AG20443 (cell line): Measurements from ENCODE around the gene MRPS14.
A peak's percentile ranks its signal among the peaks of the same experiment; 100 is the strongest.

Experiments
- DNase-seq: peaks from one replicate; pipeline ENCODE4 v3.0.0; 2012; ENCODE audit warnings: low spot score, mixed read lengths

Gene MRPS14

DNA sequence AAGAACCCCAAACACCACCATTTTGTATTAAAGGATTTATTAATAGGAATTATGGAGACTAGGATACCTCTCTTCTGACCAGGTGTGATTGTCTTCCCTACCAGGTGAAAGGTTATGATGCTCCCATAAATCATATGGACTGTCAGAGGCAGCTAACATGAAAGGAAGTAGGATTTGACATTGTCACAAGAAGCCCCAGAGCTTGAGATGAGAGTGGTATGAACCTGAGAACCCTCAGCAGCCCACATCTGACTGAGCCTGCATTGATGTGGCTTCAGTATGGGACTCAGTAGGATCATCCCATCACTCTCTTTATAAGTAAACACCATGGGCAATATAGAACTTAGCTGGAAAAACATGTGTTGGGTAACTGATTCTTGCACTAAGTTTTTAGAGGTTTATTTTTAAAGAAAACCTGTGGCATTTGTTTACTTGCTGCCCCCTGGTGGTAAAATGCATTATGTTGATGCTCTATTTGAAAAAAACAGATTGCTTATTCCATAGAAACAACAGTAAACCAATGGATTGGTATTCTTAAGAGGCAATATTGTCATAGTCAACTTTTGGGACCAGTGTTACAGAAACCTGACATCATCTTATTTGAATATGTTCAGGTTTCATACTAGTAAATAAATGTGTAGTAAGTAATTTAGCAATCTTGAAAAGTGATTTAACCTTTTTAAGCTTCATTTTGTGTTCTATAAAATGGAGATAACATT lies 40.1 kb downstream of the MRPS14 start:
- DNase-seq, result no peak

- peak; percentile 77 for DNase-seq
Observed at GRCh38 chr1:174976436-174977108, 46.7 kb downstream of the MRPS14 start.

- no peak for DNase-seq
Observed at GRCh38 chr1:174975764-174976163, 47.5 kb downstream of the MRPS14 start.

- no peak for DNase-seq
Observed at GRCh38 chr1:174974711-174975119, 48.5 kb downstream of the MRPS14 start.

DNA sequence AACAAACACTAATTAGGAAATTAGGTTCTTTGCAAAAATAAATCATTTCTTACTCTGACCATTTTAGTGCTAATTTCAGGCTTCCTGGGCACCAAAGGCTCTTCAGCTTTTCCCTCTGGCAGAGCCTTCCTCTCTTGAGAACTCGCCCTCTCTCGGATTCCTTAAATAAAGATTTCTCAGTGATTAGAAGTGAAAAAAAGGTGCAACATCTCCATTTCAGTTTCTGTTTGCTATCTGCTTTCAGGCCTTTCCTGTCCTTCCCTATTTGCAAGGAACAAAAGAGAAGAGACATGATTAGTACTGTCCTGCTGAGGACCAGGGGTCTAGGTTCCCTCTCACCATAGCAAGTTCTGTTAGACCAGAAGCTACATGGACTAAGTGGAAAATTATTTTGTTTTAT lies 51.3 kb downstream of the MRPS14 start:
- DNase-seq, result no peak

DNA sequence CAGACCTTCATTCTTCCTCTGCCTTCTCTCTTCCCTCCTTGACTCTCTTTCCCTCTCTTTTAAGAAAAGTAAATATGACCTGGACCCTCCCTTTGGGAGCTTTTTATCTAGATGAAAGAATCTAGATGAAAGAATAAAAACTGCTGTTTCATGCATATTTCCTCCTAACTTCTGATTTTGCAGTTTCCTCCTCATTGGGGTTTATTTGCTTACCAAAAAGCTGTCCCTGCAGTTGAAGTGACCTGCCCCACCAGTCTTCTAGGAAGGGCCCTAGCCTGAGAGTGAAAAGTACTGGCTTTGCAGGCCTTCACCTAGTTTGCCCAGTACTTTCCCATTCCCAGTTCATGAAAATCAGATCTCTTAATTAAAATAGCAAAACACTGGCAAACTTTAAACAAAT lies 51.8 kb downstream of the MRPS14 start:
- DNase-seq, result no peak

GRCh38 chr1:174969977-174970376 lies 53.2 kb downstream of the MRPS14 start:
- DNase-seq, result no peak

DNA sequence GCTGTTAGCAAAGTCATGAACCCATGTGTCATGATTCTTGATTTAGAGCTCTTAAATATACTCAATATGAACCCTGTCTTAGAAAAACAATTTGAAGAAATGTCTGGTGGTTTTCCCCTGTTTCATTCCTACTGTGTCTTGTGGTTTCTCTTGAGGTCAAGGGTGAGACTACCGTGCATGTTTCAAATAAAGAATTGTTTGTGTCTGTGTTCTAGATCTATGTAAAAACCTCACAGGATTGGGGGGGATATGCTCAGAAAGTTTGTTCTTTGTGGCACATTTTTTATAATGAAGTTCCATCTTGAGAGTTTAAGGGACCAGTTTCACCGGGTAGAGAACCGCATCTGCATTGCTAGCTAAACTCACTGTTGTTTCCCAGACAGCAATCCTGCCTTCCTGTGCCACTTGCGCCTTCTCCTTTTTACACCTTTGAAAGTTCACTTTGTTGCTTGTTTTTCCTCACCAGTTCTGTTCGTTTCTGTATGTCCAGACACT lies 54.4 kb downstream of the MRPS14 start:
- no peak for DNase-seq

- DNase-seq, result no peak
Observed at GRCh38 chr1:174967845-174968705, 55.1 kb downstream of the MRPS14 start.

DNA sequence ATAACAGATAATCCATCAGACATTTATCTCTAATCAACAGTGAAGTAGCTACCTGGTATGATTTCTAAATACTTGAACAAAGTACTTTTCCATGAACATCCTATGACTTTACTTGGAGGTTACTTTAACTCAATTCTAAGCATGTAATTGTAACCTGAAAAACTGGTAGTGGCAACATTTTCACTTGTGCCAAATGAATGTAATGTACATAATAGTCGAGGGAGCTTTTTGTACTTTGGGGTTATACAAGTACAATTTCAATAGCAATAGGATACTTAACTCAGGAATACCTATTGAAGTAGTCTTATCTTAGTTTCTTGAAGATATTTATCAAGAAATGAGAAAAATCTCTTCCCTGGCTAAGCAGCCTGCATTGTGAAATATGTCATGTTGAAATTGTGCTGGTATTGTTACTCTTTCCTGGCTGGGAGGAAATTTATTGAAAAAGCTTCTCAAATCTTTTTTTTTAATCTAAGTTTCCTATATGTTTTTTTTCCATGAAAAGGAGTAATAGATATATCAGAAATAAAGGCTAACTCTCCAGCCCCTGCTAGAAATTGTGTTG lies 57.1 kb downstream of the MRPS14 start:
- no peak for DNase-seq

GRCh38 chr1:174965362-174966007 lies 57.7 kb downstream of the MRPS14 start:
- DNase-seq, result no peak

DNA sequence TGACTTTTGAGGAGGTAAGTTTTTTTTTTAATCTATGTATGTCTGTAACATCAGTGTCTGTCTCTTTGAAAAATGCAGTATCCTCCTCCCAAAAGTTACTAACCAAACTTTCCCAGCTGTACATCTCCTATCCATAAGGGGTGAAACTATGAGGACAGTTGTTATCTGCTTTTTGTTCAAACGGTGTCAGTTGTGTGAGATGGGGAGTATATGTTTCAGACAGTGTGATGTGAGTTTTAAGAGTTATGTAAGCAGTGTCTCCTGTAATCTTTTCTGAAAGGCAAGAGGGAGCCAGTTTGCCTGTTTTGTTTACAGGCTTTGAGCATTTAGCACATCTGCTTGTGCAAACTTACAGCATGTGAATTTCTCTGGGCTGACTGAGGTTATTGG lies 58.3 kb downstream of the MRPS14 start:
- DNase-seq, result peak; percentile 14

DNA sequence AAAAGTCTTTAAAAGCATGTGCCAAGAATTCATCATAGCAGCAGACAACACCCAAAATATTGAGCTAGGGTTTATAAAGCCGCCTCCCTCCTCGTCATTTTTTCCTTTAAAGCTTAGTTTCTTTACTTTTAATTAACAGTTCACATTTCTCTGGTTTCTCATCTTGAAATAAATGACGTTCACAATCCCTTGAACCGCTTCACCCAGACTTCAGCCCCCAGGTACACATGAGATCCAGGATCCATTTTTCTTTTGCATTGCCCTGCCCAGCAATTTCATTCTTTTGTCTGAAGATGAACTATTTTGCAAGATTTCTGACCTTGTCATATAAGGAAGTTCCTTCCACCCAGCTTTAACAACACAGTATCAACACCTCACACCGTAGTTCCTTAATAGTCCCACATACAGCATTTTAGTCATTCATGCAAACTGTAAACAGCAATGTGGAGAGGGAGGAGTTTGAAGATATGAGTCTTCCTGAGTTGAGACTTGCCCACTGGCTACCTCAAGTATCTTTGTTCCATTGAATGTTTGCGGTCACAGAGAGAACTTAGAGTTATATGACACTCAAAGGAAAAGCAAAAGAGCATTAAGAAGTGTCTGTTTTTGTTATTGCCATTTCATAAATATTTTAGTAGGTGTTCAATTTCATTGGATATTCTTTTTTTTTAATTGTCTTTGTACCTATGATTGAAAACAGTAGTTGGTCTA lies 58.8 kb downstream of the MRPS14 start:
- peak; percentile 20 for DNase-seq

DNA sequence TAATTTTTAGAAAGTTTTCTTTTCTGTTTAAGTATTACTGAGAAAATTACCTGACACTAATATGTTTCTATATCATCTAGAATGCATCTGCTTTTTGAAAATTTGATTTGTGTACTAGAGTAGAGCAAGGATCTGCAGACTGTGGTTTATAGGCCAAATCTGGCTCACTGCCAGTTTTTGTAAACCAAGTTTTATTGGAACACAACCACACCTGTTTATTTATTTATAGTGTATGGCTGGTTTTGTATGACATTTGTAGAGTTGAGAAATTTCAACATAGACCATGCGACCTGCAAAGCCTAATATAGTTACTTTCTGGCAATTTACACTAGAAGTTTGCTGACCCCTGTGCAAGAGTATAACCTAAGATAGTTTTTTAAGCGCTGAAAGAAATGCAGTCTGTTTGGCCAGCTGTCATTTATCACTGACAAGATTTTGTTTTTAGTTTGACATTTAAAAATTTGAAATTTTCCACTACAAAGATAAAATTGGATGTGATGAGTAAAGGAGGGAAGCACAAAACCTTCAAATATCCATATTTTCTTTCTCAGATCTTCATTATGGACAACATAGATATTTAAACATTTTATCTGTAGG lies 59.6 kb downstream of the MRPS14 start:
- no peak for DNase-seq
